SJSA1 (cell line): ENCODE data around the gene ENAM. TPM values are rescaled to one million over a fixed set of nuclear protein-coding genes. Genes with fewer than 3 reads are reported as not detected.

Source experiments
- DNase-seq, 2 experiments: peaks; one replicate each; pipeline ENCODE4 v3.0.0-alpha.2; 2015 to 2020; ENCODE audit warnings: low spot score in 2 of 2, low read depth in 1 of 2
- H3K27ac ChIP-seq: fragments of 250-450 bp; sonication (Bioruptor Pico); 2 replicates; pipeline ENCODE4 v1.5.1; 2020; ENCODE audit warnings: mild to moderate bottlenecking, moderate library complexity
- H3K27me3 ChIP-seq: fragments of 250-450 bp; sonication (Bioruptor Pico); replicated peaks from 2 replicates; pipeline ENCODE4 v1.5.1; 2020; ENCODE audit warnings: mild to moderate bottlenecking, moderate library complexity
- H3K36me3 ChIP-seq: fragments of 250-450 bp; sonication (Bioruptor Pico); 2 replicates; pipeline ENCODE4 v1.5.1; 2020; ENCODE audit warnings: mild to moderate bottlenecking
- H3K4me1 ChIP-seq: fragments of 250-450 bp; sonication (Bioruptor Pico); replicated peaks from 2 replicates; pipeline ENCODE4 v1.6.1; 2021; ENCODE audit warnings: mild to moderate bottlenecking
- H3K4me3 ChIP-seq: fragments of 250-450 bp; sonication (Bioruptor Pico); 2 replicates; pipeline ENCODE4 v1.5.1; 2020; ENCODE audit warnings: mild to moderate bottlenecking
- H3K9me3 ChIP-seq: fragments of 250-450 bp; sonication (Bioruptor Pico); replicated peaks from 2 replicates; pipeline ENCODE4 v1.5.1; 2020; ENCODE audit warnings: mild to moderate bottlenecking
- total RNA-seq: library from RNA; depleted of rRNA; stranded (reverse); fragments of >200 nt; shearing (Covaris generic); gene quantifications from 2 replicates; pipeline ENCODE4 v1.2.3, GENCODE V29; 2014

ENAM gene
- total RNA-seq, 1 experiment from 2014 or later, result not detected

- H3K36me3 ChIP-seq, result no peaks in the 10 kb centered on the region
- H3K27me3 ChIP-seq, result peaks cover 12% of the 10 kb centered on the region
- H3K4me1 ChIP-seq, result no peaks in the 10 kb centered on the region
- DNase-seq, result no peak
- no peak overlapping the region for H3K27ac ChIP-seq
- H3K9me3 ChIP-seq, result no peaks in the 10 kb centered on the region
- H3K4me3 ChIP-seq, result no peak overlapping the region
Observed at GRCh38 chr4:70608324-70608723, 20.2 kb upstream of the ENAM start.

- Histone ChIP-seq H3K27me3 (peaks cover 22% of the 10 kb centered on the region), H3K9me3 (no peaks in the 10 kb centered on the region), H3K4me3 (no peak overlapping the region), H3K4me1 (no peaks in the 10 kb centered on the region), H3K27ac (no peak overlapping the region), H3K36me3 (no peaks in the 10 kb centered on the region)
- DNase-seq, result no peak
Observed at GRCh38 chr4:70613306-70614183, 15.0 kb upstream of the ENAM start.

- H3K4me3 ChIP-seq, result no peak overlapping the region
- DNase-seq, result no peak
- H3K27ac ChIP-seq, result no peak overlapping the region
- H3K4me1 ChIP-seq, result no peaks in the 10 kb centered on the region
- no peaks in the 10 kb centered on the region for H3K9me3 ChIP-seq
- peaks cover 22% of the 10 kb centered on the region for H3K27me3 ChIP-seq
- H3K36me3 ChIP-seq, result no peaks in the 10 kb centered on the region
Observed at GRCh38 chr4:70614184-70614555, 14.4 kb upstream of the ENAM start.

GRCh38 chr4:70619288-70619687 lies 9.3 kb upstream of the ENAM start:
- H3K27me3 ChIP-seq, result no peaks in the 10 kb centered on the region
- no peak overlapping the region for H3K27ac ChIP-seq
- H3K4me1 ChIP-seq, result no peaks in the 10 kb centered on the region
- DNase-seq, result no peak
- H3K9me3 ChIP-seq, result no peaks in the 10 kb centered on the region
- H3K36me3 ChIP-seq, result no peaks in the 10 kb centered on the region
- H3K4me3 ChIP-seq, result no peak overlapping the region

GRCh38 chr4:70619778-70620177 lies 8.8 kb upstream of the ENAM start:
- DNase-seq, result no peak
- Histone ChIP-seq H3K36me3 (no peaks in the 10 kb centered on the region), H3K27me3 (no peaks in the 10 kb centered on the region), H3K4me1 (no peaks in the 10 kb centered on the region), H3K4me3 (no peak overlapping the region), H3K27ac (no peak overlapping the region), H3K9me3 (no peaks in the 10 kb centered on the region)

GRCh38 chr4:70623323-70623722 lies 5.2 kb upstream of the ENAM start:
- H3K9me3 ChIP-seq, result no peaks in the 10 kb centered on the region
- no peak for DNase-seq
- no peak overlapping the region for H3K27ac ChIP-seq
- H3K27me3 ChIP-seq, result no peaks in the 10 kb centered on the region
- no peaks in the 10 kb centered on the region for H3K4me1 ChIP-seq
- no peak overlapping the region for H3K4me3 ChIP-seq
- H3K36me3 ChIP-seq, result no peaks in the 10 kb centered on the region

GRCh38 chr4:70624226-70624793 lies 4.2 kb upstream of the ENAM start:
- Histone ChIP-seq H3K4me3 (no peak overlapping the region), H3K9me3 (no peaks in the 10 kb centered on the region), H3K27ac (no peak overlapping the region), H3K36me3 (no peaks in the 10 kb centered on the region), H3K4me1 (no peaks in the 10 kb centered on the region), H3K27me3 (no peaks in the 10 kb centered on the region)
- DNase-seq, result no peak

GRCh38 chr4:70627620-70628019 lies 924 bp upstream of the ENAM start:
- no peaks in the 10 kb centered on the region for H3K36me3 ChIP-seq
- no peak overlapping the region for H3K4me3 ChIP-seq
- H3K4me1 ChIP-seq, result no peaks in the 10 kb centered on the region
- H3K27ac ChIP-seq, result no peak overlapping the region
- DNase-seq, result no peak
- H3K9me3 ChIP-seq, result no peaks in the 10 kb centered on the region
- no peaks in the 10 kb centered on the region for H3K27me3 ChIP-seq

- H3K27ac ChIP-seq, result no peak overlapping the region
- no peaks in the 10 kb centered on the region for H3K27me3 ChIP-seq
- no peak overlapping the region for H3K4me3 ChIP-seq
- no peaks in the 10 kb centered on the region for H3K36me3 ChIP-seq
- no peak for DNase-seq
- H3K4me1 ChIP-seq, result no peaks in the 10 kb centered on the region
- no peaks in the 10 kb centered on the region for H3K9me3 ChIP-seq
Observed at GRCh38 chr4:70629469-70630090, 1.0 kb downstream of the ENAM start.

- no peaks in the 10 kb centered on the region for H3K9me3 ChIP-seq
- H3K4me3 ChIP-seq, result no peak overlapping the region
- no peak overlapping the region for H3K27ac ChIP-seq
- H3K36me3 ChIP-seq, result no peaks in the 10 kb centered on the region
- no peaks in the 10 kb centered on the region for H3K4me1 ChIP-seq
- H3K27me3 ChIP-seq, result no peaks in the 10 kb centered on the region
- no peak for DNase-seq
Observed at GRCh38 chr4:70630162-70630561, 1.6 kb downstream of the ENAM start.

- no peak overlapping the region for H3K27ac ChIP-seq
- no peak for DNase-seq
- H3K36me3 ChIP-seq, result no peaks in the 10 kb centered on the region
- no peak overlapping the region for H3K4me3 ChIP-seq
- no peaks in the 10 kb centered on the region for H3K4me1 ChIP-seq
- no peaks in the 10 kb centered on the region for H3K9me3 ChIP-seq
- no peaks in the 10 kb centered on the region for H3K27me3 ChIP-seq
Observed at GRCh38 chr4:70632028-70632427, 3.5 kb downstream of the ENAM start.

- H3K27me3 ChIP-seq, result no peaks in the 10 kb centered on the region
- no peaks in the 10 kb centered on the region for H3K36me3 ChIP-seq
- no peaks in the 10 kb centered on the region for H3K9me3 ChIP-seq
- no peak for DNase-seq
- no peak overlapping the region for H3K27ac ChIP-seq
- H3K4me1 ChIP-seq, result no peaks in the 10 kb centered on the region
- no peak overlapping the region for H3K4me3 ChIP-seq
Observed at GRCh38 chr4:70634482-70634881, 5.9 kb downstream of the ENAM start.

- Histone ChIP-seq H3K36me3 (no peaks in the 10 kb centered on the region), H3K27ac (no peak overlapping the region)
Observed at GRCh38 chr4:70637239-70637913, 8.8 kb downstream of the ENAM start.

GRCh38 chr4:70640192-70640591 lies 11.6 kb downstream of the ENAM start:
- Histone ChIP-seq H3K4me1 (no peaks in the 10 kb centered on the region), H3K27ac (no peak overlapping the region), H3K36me3 (no peaks in the 10 kb centered on the region), H3K4me3 (no peak overlapping the region), H3K27me3 (no peaks in the 10 kb centered on the region), H3K9me3 (no peaks in the 10 kb centered on the region)
- DNase-seq, result no peak

More at GRCh38 chr4:70637239-70637913, 8.8 kb downstream of the ENAM start:
- no peak overlapping the region for H3K4me3 ChIP-seq
- H3K27me3 ChIP-seq, result no peaks in the 10 kb centered on the region
- no peaks in the 10 kb centered on the region for H3K9me3 ChIP-seq
- no peaks in the 10 kb centered on the region for H3K4me1 ChIP-seq
- DNase-seq, result no peak
